RWPE2 (cell line): Measurements from ENCODE around the gene RASSF6.
"Not testable (repeated sequence)": the region's sequence is repeated elsewhere in the genome, so short reads cannot be mapped to it uniquely, and the experiment has no call there.

Experiments used
- ATAC-seq: fragments of 200-7000 bp; cut with Tn5 transposase; 3 replicates; pipeline ENCODE4 v1.9.1; 2021; ENCODE audit warnings: low read depth
- DNase-seq: peaks from one replicate; pipeline ENCODE4 v3.0.0-alpha.2; 2020; ENCODE audit warnings: low spot score
- H3K27ac ChIP-seq: fragments of 450-650 bp; 2 replicates; pipeline ENCODE4 v1.5.1; 2017; ENCODE audit warnings: mild to moderate bottlenecking; ENCODE audit not compliant: poor library complexity, severe bottlenecking
- H3K27me3 ChIP-seq: fragments of 250-450 bp; sonication (Bioruptor Pico); 2 replicates; pipeline ENCODE4 v1.5.1; 2021; ENCODE audit warnings: mild to moderate bottlenecking, moderate library complexity; ENCODE audit not compliant: insufficient read depth, poor library complexity, severe bottlenecking
- H3K36me3 ChIP-seq: fragments of 250-450 bp; sonication (Bioruptor Pico); 2 replicates; pipeline ENCODE4 v1.5.1; 2020; ENCODE audit warnings: low read depth, mild to moderate bottlenecking, moderate library complexity
- H3K4me1 ChIP-seq: fragments of 250-450 bp; sonication (Bioruptor Pico); 2 replicates; pipeline ENCODE4 v1.5.1; 2021; ENCODE audit warnings: mild to moderate bottlenecking, moderate library complexity; ENCODE audit not compliant: insufficient read depth, poor library complexity, severe bottlenecking
- H3K4me3 ChIP-seq: fragments of 250-450 bp; sonication (Bioruptor Pico); 2 replicates; pipeline ENCODE4 v1.5.1; 2021; ENCODE audit warnings: mild to moderate bottlenecking, moderate library complexity; ENCODE audit not compliant: severe bottlenecking
- H3K9me3 ChIP-seq: fragments of 250-450 bp; sonication (Bioruptor Pico); 2 replicates; pipeline ENCODE4 v1.5.1; 2021; ENCODE audit warnings: mild to moderate bottlenecking, moderate library complexity; ENCODE audit not compliant: severe bottlenecking
- TF ChIP-seq, protein P1 (sequence below): fragments of 450-650 bp; IDR thresholded peaks from one replicate; pipeline ENCODE4 v1.5.1; 2017; ENCODE audit warnings: mild to moderate bottlenecking, moderate library complexity; ENCODE audit not compliant: poor library complexity, severe bottlenecking

RASSF6 gene, protein sequence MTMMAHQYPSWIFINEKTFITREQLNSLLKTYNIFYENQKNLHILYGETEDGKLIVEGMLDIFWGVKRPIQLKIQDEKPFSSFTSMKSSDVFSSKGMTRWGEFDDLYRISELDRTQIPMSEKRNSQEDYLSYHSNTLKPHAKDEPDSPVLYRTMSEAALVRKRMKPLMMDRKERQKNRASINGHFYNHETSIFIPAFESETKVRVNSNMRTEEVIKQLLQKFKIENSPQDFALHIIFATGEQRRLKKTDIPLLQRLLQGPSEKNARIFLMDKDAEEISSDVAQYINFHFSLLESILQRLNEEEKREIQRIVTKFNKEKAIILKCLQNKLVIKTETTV

DNA sequence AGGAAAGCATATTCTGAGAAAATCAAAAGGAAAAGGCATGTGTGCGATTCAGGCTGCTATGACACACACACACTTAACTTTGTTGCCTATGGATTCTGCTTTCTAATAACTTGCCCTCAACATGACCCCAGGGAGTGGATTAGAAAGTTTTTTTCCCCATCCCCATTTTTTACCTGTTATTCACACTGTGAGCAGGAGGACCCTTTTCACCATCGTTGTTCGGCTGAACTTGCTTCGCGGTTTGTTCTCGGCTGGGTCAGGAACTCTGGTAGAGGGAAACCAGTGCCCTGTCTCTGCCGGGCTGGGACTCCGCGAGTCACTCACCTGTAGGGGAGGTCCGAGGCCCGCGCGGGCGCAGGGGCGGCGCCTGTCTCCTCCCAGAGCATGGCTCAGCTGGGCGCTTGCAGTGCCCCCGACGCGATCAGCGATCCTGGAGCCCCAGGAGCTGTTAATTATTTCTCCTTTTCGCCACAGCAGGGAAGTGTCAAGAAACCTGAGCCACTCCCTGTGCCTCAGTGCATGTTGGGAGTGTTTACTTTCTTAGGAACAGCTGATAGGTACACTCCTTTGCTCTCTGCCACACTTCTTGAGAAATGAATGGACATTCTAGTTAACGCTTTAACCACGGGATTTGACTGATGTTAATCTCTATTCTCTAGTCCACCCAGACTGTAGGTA lies at the start of gene RASSF6:
Gene RASSF6, minus strand, starts transcription at position 322 of the 678 bp plus-strand sequence. CDS start 8,641 bp downstream, outside the sequence.
- no peaks in the 10 kb centered on the region for H3K27me3 ChIP-seq
- no peaks in the 10 kb centered on the region for H3K36me3 ChIP-seq
- TF ChIP-seq, protein P1, sequence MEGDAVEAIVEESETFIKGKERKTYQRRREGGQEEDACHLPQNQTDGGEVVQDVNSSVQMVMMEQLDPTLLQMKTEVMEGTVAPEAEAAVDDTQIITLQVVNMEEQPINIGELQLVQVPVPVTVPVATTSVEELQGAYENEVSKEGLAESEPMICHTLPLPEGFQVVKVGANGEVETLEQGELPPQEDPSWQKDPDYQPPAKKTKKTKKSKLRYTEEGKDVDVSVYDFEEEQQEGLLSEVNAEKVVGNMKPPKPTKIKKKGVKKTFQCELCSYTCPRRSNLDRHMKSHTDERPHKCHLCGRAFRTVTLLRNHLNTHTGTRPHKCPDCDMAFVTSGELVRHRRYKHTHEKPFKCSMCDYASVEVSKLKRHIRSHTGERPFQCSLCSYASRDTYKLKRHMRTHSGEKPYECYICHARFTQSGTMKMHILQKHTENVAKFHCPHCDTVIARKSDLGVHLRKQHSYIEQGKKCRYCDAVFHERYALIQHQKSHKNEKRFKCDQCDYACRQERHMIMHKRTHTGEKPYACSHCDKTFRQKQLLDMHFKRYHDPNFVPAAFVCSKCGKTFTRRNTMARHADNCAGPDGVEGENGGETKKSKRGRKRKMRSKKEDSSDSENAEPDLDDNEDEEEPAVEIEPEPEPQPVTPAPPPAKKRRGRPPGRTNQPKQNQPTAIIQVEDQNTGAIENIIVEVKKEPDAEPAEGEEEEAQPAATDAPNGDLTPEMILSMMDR = no peak
- ATAC-seq (peak; percentile 94), DNase-seq (peak; percentile 72)
- no peaks in the 10 kb centered on the region for H3K9me3 ChIP-seq
- peak within 1 kb of the TSS; percentile 27 for H3K4me3 ChIP-seq
- H3K27ac ChIP-seq = peak within 1 kb of the TSS; percentile 54
- H3K4me1 ChIP-seq = peaks cover 48% of the 10 kb centered on the region

DNA sequence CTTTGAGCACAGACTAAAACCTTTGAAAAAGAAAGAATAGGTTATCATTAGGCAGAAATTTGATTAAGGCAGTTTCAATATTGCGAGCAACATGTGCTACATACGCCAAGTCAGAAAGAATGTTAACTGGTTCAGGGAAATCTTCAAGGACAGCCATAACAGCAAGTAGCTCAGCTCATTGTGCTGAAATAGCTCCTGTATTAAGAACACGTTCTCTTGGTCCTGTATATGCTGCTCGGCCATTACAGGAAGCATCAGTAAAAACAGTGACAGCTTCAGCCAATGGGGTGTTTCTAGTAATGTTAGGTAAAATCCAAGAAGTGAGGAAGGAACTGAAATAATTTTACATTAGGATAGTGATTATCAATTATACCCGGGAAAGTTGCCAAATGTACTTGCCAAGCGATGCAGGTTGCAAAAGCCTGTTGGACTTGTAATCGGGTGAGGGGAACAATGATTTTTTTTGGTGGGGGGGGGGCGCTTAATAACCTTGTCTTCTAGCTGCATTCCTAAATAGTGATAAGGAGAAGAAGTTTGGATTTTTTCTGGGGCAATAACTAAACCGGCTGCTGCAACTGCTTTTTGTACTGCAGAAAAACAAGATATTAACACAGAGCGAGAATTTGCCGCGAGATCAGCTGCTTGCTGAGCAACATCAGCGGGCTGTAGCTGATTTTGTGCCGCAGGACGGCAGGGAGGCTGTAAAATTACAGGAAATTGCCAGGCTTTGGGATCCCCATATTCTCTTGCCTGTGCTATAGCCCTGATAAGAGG lies 49.4 kb upstream of the RASSF6 start:
- Histone ChIP-seq H3K27me3 (no peaks in the 10 kb centered on the region), H3K4me1 (peaks cover 4% of the 10 kb centered on the region), H3K27ac (no peak overlapping the region), H3K4me3 (no peak overlapping the region), H3K36me3 (no peaks in the 10 kb centered on the region), H3K9me3 (no peaks in the 10 kb centered on the region)
- DNase-seq = no peak
- TF ChIP-seq, protein P1 = no peak
- no peak for ATAC-seq

DNA sequence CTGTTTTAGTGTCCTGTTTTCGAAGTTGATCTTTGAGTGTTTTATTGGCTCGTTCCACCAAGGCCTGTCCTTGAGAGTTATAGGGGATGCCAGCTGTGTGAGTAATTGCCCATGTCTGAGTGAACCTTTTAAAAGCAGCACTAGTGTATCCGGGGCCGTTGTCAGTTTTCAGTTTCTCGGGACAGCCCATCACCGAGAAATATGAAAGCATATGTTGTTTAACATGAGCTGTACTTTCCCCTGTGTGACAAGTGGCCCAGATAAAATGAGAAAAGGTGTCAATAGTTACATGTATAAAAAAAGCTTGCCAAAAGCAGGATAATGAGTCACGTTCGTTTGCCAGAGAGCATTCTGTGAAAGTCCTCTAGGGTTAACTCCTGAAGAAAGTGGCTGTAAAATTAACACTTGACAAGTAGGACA lies 48.6 kb upstream of the RASSF6 start:
- no peaks in the 10 kb centered on the region for H3K4me1 ChIP-seq
- H3K27ac ChIP-seq = no peak overlapping the region
- no peaks in the 10 kb centered on the region for H3K9me3 ChIP-seq
- DNase-seq (no peak), ATAC-seq (no peak)
- H3K27me3 ChIP-seq = no peaks in the 10 kb centered on the region
- H3K36me3 ChIP-seq = no peaks in the 10 kb centered on the region
- TF ChIP-seq, protein P1 = no peak
- H3K4me3 ChIP-seq = no peak overlapping the region

DNA sequence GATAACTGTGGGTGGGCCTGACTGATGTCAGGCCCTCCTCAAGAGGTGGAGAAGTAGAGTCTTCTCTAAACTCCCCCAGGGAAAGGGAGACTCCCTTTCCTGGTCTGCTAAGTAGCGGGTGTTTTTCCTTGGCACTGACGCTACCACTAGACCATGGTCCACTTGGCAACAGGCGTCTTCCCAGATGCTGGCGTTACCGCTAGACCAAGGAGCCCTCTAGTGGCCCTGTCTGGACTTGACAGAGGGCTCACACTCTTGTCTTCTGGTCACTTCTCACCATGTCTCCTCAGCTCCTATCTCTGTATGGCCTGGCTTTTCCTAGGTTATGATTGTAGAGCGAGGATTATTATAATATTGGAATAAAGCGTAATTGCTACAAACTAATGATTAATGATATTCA lies 45.7 kb upstream of the RASSF6 start:
- H3K36me3 ChIP-seq, H3K4me3 ChIP-seq, H3K27me3 ChIP-seq, ATAC-seq, H3K9me3 ChIP-seq, DNase-seq, H3K27ac ChIP-seq: not testable (repeated sequence)
- peaks cover 18% of the 10 kb centered on the region for H3K4me1 ChIP-seq

DNA sequence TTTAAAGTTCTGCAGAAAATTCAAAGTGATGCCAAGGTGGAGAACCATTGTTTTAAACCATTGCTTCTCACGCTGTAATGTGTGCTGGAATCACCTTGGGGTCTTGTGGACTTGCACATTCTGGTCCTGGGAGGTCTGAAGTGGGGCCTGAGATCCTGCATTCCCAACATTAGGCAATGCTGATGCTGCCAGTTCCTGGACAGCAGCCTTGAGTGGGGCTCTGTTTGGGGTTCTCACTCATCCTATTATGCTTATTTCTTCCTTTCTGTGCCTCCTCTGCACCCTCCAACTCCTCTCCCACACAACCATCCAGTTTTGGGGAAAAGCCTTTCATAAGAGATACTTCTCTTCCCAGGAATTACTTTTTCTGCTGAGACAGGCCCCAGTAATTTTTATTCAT lies 44.2 kb upstream of the RASSF6 start:
- no peak for ATAC-seq
- Histone ChIP-seq H3K9me3 (no peaks in the 10 kb centered on the region), H3K4me1 (peaks cover 19% of the 10 kb centered on the region), H3K27ac (no peak overlapping the region), H3K27me3 (no peaks in the 10 kb centered on the region), H3K36me3 (no peaks in the 10 kb centered on the region), H3K4me3 (no peak overlapping the region)
- TF ChIP-seq, protein P1 = no peak
- DNase-seq = no peak
